GM18526 (cell line): ENCODE measurements around the gene CNBP.

ENCODE experiments used
- POLR2A ChIP-seq: IDR thresholded peaks from 3 replicates; pipeline ENCODE4 v1.6.1; 2011; ENCODE audit not compliant: insufficient read length; ENCODE audit errors: extremely low read depth

The CNBP gene

GRCh38 chr3:129120254-129121004, 63.3 kb downstream of the CNBP start:
- TF ChIP-seq POLR2A = peak; percentile 69

GRCh38 chr3:129119365-129120100, 64.2 kb downstream of the CNBP start:
- no peak for TF ChIP-seq POLR2A

GRCh38 chr3:129118745-129119144, 65.0 kb downstream of the CNBP start:
- no peak for TF ChIP-seq POLR2A
